Testis (tissue), 3 donors: ENCODE data around the gene RRP9. TPM values are rescaled to one million over a fixed set of nuclear protein-coding genes. Genes with fewer than 3 reads are reported as not detected.

Experiments used
- DNase-seq: peaks from one replicate; pipeline ENCODE4 v3.0.0-alpha.2; 2019
- H3K27ac ChIP-seq, 2 donors: fragments of 200-600 bp; sonication (generic); one replicate each; pipeline ENCODE4 v1.5.1; 2019
- H3K27me3 ChIP-seq: fragments of 200-600 bp; sonication (generic); one replicate; pipeline ENCODE4 v1.5.1; 2019
- H3K36me3 ChIP-seq: fragments of 200-600 bp; sonication (generic); one replicate; pipeline ENCODE4 v1.5.1; 2017; ENCODE audit warnings: low read depth; ENCODE audit errors: missing control alignments
- H3K4me1 ChIP-seq: fragments of 200-600 bp; sonication (generic); one replicate; pipeline ENCODE4 v1.5.1; 2019
- H3K4me3 ChIP-seq, 2 donors: fragments of 200-600 bp; sonication (generic); one replicate each; pipeline ENCODE4 v1.5.1; 2017 to 2019
- H3K9me3 ChIP-seq: fragments of 200-600 bp; sonication (generic); one replicate; pipeline ENCODE4 v1.5.1; 2017
- CTCF ChIP-seq, 3 experiments: fragments of 450-650 bp in 2 of 3; fragments of 200-600 bp in 1 of 3; sonication (generic) in 1 of 3; IDR thresholded peaks; one replicate each; pipeline ENCODE4 v1.5.1; 2016 to 2019; ENCODE audit warnings: antibody characterized with exemption in 3 of 3, mild to moderate bottlenecking in 2 of 3, moderate library complexity in 1 of 3
- POLR2A ChIP-seq: fragments of 450-650 bp; IDR thresholded peaks from one replicate; pipeline ENCODE4 v1.6.1; 2017; ENCODE audit warnings: antibody characterized with exemption, mild to moderate bottlenecking, moderate library complexity
- WGBS, 2 donors: methylation state at CpG; one replicate each; pipeline ENCODE4 v1.1.5; 2018; 5-methylcytosine and 5-hydroxymethylcytosine counted together
- intact Hi-C: fragments of 100-400 bp; cut with DNase I; formaldehyde crosslinking; loops from one replicate; pipeline ENCODE4 v1.15.1; 2023; ENCODE audit warnings: low total_unique reads
- polyA plus RNA-seq: library from polyadenylated mRNA; stranded (reverse); fragments of 350-450 nt; fragmentation: Illumina TruSeq; extraction: RNeasy Lipid Tissue Mini Kit (QIAGEN cat#74804); gene quantifications from one replicate; pipeline ENCODE4 v1.2.3, GENCODE V29; 2014; ENCODE audit warnings: low read depth, low replicate concordance; ENCODE audit not compliant: insufficient read depth
- small RNA-seq, 2 donors: library from RNA; depleted of rRNA; stranded (forward); fragments of <200 nt; gene quantifications; one replicate each; pipeline ENCODE3, GENCODE V24; 2016
- total RNA-seq, 2 donors: library from RNA; depleted of rRNA; stranded (reverse); fragments of >200 nt; gene quantifications; one replicate each; pipeline ENCODE4 v1.2.3, GENCODE V29; 2016

Gene RRP9
- total and polyA plus RNA-seq, 3 donors from 2014 or later: 11.6 to 18.7 (median 18.1) TPM

- Histone ChIP-seq H3K27ac (no peak overlapping the region), H3K36me3 (no peaks in the 10 kb centered on the region), H3K9me3 (no peaks in the 10 kb centered on the region), H3K27me3 (no peaks in the 10 kb centered on the region), H3K4me1 (no peaks in the 10 kb centered on the region), H3K4me3 (peak overlapping the region in 1 of 2 donors; percentile 27)
- intact Hi-C loops: no loop called here
- 63 to 73% methylated on average over 12 of the region's 12 CpGs for WGBS, 2 donors
- TF ChIP-seq POLR2A (no peak), CTCF (IDR thresholded peaks at IDR 0.05) (no peak)
- DNase-seq: peak; percentile 67
Observed at GRCh38 chr3:51888463-51889105, 53.1 kb downstream of the RRP9 start.

GRCh38 chr3:51887620-51888019 lies 54.1 kb downstream of the RRP9 start:
- WGBS, 2 donors: 75 to 79% methylated on average over 2 of the region's 2 CpGs
- H3K4me1 ChIP-seq: no peaks in the 10 kb centered on the region
- no peaks in the 10 kb centered on the region for H3K9me3 ChIP-seq
- no peak overlapping the region for H3K4me3 ChIP-seq
- H3K27me3 ChIP-seq: no peaks in the 10 kb centered on the region
- no peak for DNase-seq
- TF ChIP-seq CTCF (IDR thresholded peaks at IDR 0.05) (no peak), POLR2A (no peak)
- no peak overlapping the region for H3K27ac ChIP-seq
- intact Hi-C loops: no loop called here
- no peaks in the 10 kb centered on the region for H3K36me3 ChIP-seq

- no peaks in the 10 kb centered on the region for H3K9me3 ChIP-seq
- H3K4me3 ChIP-seq: no peak overlapping the region
- no peaks in the 10 kb centered on the region for H3K27me3 ChIP-seq
- no peaks in the 10 kb centered on the region for H3K36me3 ChIP-seq
- DNase-seq: no peak
- intact Hi-C loops: no loop called here
- no peak overlapping the region for H3K27ac ChIP-seq
- no peaks in the 10 kb centered on the region for H3K4me1 ChIP-seq
- TF ChIP-seq POLR2A: no peak
- no peak for TF ChIP-seq CTCF (IDR thresholded peaks at IDR 0.05)
Observed at GRCh38 chr3:51886447-51886846, 55.3 kb downstream of the RRP9 start.

Small RNA genes within 50 kb of the gene (small RNA-seq; reads per million reads assigned to genes)
- gene AC115284.1: 0 reads per million in 2 donors

Other genes with a start within 250 kb of the RRP9 start
- 10 to 100 TPM; 16.9 to 34.7 TPM for gene GRM2, start 234.8 kb downstream of the RRP9 start, total RNA-seq
- 10.7 TPM for gene GRM2, start 234.8 kb downstream of the RRP9 start, polyA plus RNA-seq
- 10 to 100 TPM; 12.3 to 23.4 TPM for gene IQCF6, start 162.7 kb downstream of the RRP9 start, total RNA-seq
- gene IQCF6, start 162.7 kb downstream of the RRP9 start, polyA plus RNA-seq: 30.4 TPM
- 10 to 100 TPM; 20.1 to 78.0 TPM for gene IQCF2, start 80.3 kb downstream of the RRP9 start, total RNA-seq
- gene IQCF2, start 80.3 kb downstream of the RRP9 start, polyA plus RNA-seq: 65.9 TPM
- gene IQCF5, start 66.3 kb downstream of the RRP9 start, total RNA-seq: 100 to 1,000 TPM in 1 of 2 donors, 10 to 100 TPM in 1; 34.3 to 114 TPM
- gene IQCF5, start 66.3 kb downstream of the RRP9 start, polyA plus RNA-seq: 78.9 TPM
- 10 to 100 TPM; 35.3 to 90.1 TPM for gene IQCF1, start 38.6 kb downstream of the RRP9 start, total RNA-seq
- 110 TPM for gene IQCF1, start 38.6 kb downstream of the RRP9 start, polyA plus RNA-seq
- gene PARP3, start 459 bp upstream of the RRP9 start, total RNA-seq: 10 to 100 TPM; 17.5 to 24.7 TPM
- gene PARP3, start 459 bp upstream of the RRP9 start, polyA plus RNA-seq: 18.2 TPM
- gene GPR62, start 13.5 kb upstream of the RRP9 start, total RNA-seq: under 1 TPM; 0.39 to 0.50 TPM
- 0.18 TPM for gene GPR62, start 13.5 kb upstream of the RRP9 start, polyA plus RNA-seq
- 10 to 100 TPM; 47.1 to 54.1 TPM for gene PCBP4, start 25.6 kb upstream of the RRP9 start, total RNA-seq
- gene PCBP4, start 25.6 kb upstream of the RRP9 start, polyA plus RNA-seq: 35.8 TPM
- gene ABHD14B, start 32.1 kb upstream of the RRP9 start, total RNA-seq: 10 to 100 TPM; 26.7 to 27.1 TPM
- gene ABHD14B, start 32.1 kb upstream of the RRP9 start, polyA plus RNA-seq: 26.0 TPM
- gene ABHD14A, start 33.2 kb upstream of the RRP9 start, total RNA-seq: 10 to 100 TPM; 38.9 to 51.6 TPM
- gene ABHD14A, start 33.2 kb upstream of the RRP9 start, polyA plus RNA-seq: 27.7 TPM
- 10 to 100 TPM; 16.0 to 17.1 TPM for gene ACY1, start 41.6 kb upstream of the RRP9 start, total RNA-seq
- 26.7 TPM for gene ACY1, start 41.6 kb upstream of the RRP9 start, polyA plus RNA-seq
- gene RPL29, start 54.0 kb upstream of the RRP9 start, total RNA-seq: 100 to 1,000 TPM; 491 to 999 TPM
- gene RPL29, start 54.0 kb upstream of the RRP9 start, polyA plus RNA-seq: 965 TPM
- 10 to 100 TPM; 40.6 to 48.8 TPM for gene DUSP7, start 114.7 kb upstream of the RRP9 start, total RNA-seq
- gene DUSP7, start 114.7 kb upstream of the RRP9 start, polyA plus RNA-seq: 25.1 TPM
- 10 to 100 TPM; 16.7 to 21.7 TPM for gene POC1A, start 212.5 kb upstream of the RRP9 start, total RNA-seq
- gene POC1A, start 212.5 kb upstream of the RRP9 start, polyA plus RNA-seq: 36.1 TPM